NCI-H187 (cell line): ENCODE measurements around the gene RGS10.
"Not testable (repeated sequence)": the region's sequence is repeated elsewhere in the genome, so short reads cannot be mapped to it uniquely, and the experiment has no call there.

Experiments
- DNase-seq, 2 experiments: peaks; one replicate each; lab custom pipeline; 2025; lab: John Stamatoyannopoulos, UW

The RGS10 gene

GRCh38 chr10:119538632-119539358, 3.7 kb downstream of the RGS10 start:
- DNase-seq: no peak

- DNase-seq: no peak
These were observed 4.4 kb downstream of the RGS10 start for GRCh38 chr10:119537953-119538630.

- DNase-seq: no peak
These were observed 6.0 kb downstream of the RGS10 start for GRCh38 chr10:119536508-119537025.

DNA sequence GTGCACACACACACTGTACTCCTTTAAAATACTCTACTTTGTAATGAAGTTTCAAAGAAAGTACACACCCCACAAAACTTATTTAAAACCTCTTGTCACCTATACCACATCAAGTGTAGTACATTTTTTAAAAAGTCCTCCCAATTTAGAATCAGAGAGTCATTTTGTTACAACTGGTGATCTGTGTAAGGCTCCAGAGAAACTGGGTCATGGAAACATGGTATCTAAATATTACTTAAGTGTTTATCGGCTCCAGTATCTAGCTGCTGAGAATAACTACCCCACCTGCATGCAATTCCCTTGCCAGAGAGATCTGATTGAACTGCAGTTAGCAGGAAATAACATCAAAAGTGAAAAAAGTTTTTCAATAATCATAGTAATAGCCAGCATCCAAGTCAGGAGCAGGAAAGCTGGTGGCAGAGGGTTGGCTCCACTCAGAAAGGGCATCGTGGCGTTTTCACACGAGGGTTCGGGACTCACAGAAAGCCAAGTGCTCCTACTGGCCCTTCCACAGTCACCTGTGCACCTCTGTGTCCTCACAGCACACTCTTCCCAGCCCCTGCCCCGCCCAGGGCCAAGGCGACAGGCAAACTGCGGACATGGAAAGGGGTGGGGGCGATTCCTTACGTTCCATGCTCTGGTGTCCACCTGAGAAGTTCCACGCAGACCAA, 6.5 kb downstream of the RGS10 start:
- no peak for DNase-seq

GRCh38 chr10:119535305-119535704, 7.2 kb downstream of the RGS10 start:
- DNase-seq: no peak

GRCh38 chr10:119533473-119533872, 9.0 kb downstream of the RGS10 start:
- DNase-seq: no peak

- not testable (repeated sequence) for DNase-seq
These were observed 9.7 kb downstream of the RGS10 start for GRCh38 chr10:119532791-119533190.

DNA sequence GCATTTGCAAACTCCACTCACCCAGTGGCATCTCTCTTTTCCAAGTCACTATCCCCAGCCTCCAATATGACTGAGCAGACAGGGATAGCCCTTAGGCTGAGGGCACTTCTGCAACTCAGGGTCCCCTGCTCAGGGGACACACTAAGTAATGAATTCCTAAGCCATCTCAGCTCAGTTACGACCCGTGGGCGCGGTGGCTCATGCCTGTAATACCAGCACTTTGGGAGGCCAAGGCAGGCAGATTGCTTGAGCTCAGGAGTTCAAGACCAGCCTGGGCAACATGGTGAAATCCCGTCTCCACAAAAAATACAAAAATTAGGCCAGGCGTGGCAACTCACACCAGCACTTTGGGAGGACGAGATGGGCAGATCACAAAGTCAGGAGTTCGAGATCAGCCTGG, 10.3 kb downstream of the RGS10 start:
- not testable (repeated sequence) for DNase-seq

- DNase-seq: no peak
These were observed 11.5 kb downstream of the RGS10 start for GRCh38 chr10:119531067-119531466.

DNA sequence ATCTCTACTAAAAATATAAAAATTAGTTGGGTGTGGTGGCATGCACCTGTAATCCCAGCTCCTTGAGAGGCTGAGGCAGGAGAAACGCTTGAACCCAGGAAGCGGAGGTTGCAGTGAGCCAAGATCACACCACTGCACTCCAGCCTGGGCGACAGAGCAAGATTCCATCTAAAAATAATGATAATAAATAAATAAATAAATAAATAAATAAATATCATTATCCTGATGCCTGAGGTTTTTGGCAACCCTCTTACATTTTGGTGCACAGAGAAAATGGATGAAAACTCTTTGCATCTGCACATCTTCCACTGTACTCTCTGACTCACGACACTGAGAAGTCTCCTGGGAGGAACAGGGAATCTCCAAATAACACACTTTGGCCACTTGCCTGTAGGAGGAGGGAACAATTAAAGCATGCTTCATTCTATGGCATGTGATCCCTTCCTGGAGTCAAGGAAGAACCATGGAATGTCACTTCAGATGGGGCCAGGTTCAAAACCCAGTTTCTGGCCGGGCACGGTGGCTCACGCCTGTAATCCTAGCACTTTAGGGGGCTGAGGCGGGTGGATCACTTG, 13.8 kb downstream of the RGS10 start:
- not testable (repeated sequence) for DNase-seq

DNA sequence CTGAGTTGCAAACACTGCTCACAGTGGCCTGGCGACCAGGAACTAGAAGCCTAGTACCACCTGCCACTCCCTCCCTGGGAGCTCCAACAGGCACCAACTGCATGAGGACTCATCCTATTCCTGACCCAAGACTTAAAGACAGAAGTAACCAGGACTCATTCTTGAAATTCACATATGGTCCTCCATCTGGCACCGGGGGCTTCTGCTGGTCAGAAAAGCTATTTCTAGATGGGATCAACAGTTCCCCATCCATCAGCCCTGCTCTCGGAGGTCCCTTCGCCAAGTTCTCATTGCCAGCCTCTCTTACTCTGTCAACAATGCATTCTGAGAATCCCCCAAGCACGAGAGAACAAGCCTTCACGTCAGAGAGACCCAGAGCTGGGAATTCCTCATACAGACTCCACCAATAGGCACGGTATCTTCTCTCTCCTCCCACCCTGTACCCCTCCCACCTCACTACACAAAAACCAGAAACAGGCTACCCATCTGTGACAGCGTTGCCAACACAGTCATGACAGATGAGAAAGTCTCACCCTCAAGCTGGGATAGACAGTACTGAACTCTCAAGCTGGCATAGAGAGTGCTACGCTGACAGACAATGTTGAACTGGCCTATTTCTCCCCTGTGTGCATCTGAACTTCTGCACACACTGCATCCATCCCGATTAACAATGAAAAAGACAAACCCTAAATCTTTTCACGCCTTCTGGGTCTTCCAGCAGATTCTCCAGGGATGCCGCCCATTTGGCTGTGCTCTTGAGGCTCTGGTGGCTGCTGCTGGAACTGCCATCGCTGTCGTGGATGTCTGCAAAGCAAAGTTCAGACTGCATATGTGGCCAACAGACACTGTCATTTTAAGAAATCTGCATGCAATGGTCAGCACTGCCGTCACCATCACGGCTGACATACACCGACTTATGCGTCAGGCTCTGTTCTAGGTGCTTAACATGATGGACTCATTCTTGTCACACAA, 15.6 kb downstream of the RGS10 start:
- no peak for DNase-seq

DNA sequence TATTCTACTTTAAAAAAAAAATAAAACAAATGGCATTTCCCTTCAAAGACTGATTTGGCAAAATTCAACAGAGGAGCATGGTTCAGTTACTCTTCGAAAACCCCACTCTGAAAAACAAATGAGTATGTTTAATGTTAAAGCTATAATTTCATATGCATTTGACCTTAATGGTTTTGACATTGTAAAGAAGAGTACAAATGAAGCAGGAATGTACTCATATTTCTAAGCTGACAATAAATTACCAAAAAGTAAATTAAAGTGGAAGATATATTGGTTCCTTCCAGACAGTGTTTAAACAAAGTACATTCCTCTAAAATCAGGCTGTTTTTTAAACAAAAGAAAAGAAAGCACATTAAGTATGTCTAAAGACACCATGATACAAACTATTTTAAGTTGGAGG, 16.4 kb downstream of the RGS10 start:
- no peak for DNase-seq

DNA sequence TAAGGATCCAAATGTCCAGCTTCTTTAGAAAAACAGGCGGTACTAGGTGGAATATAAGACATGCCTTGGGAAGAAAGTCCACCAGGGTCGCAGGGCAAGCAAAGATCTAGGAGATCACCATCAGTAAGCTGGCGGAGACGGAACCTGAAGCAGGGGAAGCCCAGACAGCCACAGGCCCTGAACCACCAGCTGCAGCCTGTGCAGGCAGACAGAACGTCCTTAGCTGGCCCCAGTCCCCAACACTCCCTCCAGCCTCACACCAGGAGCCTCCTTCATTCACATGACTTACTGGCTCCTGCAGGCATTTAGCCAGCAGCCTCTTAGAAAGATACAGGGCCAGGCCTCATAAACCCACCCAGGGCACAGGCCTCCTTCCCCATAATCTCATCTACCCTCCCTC, 17.4 kb downstream of the RGS10 start:
- no peak for DNase-seq

- no peak for DNase-seq
These were observed 17.8 kb downstream of the RGS10 start for GRCh38 chr10:119524720-119525070.

DNA sequence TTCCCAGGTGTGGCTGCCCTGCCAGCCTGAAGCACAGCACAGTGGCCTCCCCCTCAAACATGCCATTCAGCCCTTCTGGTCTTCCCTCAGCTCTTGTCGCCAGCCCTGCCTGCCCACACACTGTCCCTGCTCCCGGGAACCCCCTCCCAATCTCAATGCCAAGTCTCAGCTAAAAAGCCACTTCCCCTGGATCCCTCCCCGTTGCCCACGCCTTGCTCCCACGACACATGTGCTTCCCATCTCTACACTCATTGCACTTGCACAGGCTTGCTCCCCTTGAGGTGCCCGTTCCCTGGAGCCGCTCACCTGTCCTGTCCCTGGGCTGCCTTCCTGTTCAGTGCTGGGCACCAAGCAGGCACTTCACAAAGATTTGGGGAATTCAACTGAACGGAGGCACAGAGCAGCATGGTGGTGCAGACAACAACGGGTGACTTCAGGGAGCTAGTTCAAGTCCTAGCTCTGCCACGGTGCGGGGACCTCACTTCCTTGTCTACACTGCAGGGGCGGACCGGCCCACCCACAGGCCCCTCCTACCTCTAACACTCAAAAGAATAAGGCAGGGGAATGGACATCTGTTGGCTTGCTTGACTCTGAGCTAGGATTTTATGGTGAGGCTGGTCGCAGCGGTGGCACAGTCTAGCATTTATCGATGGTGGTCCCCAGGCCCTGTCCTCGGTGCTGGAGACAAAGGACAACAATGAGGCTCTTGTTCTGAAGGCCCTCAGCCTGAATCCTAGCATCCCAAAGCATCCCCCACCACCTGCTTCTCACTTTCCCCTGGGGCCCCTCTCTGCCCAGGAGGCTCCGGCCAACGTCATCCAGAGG, 18.4 kb downstream of the RGS10 start:
- no peak for DNase-seq

DNA sequence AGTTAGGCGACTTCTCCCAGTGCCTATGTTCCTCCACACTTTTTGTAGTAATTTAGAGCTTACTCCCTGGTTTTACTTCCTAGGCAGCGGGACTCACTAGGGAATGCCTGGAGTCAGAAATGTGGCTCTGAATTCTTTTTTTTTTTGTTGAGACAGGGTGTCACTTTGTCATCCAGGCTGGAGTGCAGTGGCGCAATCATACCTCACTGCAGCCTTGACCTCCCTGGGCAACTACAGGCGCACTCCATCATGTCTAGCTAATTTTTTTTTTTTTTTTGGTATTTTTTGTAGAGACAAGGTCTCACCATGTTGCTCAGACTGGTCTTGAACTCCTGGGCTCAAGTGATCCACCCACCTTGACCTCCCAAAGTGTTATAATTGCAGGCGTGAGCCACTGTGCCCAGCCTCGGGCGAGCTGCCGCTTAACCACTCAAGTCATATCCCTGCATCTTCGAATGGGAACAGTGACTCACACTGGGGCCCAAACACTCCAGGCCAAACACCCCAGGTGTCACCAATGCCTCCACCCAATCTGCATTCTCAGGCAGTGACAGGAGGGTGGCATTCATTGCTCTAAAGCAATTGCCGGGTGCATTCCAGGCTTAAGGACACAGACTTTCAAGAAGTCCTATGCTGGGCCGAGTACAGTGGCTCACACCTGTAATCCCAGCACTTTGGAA, 19.6 kb downstream of the RGS10 start:
- no peak for DNase-seq

GRCh38 chr10:119521443-119522204, 20.9 kb downstream of the RGS10 start:
- DNase-seq: no peak

DNA sequence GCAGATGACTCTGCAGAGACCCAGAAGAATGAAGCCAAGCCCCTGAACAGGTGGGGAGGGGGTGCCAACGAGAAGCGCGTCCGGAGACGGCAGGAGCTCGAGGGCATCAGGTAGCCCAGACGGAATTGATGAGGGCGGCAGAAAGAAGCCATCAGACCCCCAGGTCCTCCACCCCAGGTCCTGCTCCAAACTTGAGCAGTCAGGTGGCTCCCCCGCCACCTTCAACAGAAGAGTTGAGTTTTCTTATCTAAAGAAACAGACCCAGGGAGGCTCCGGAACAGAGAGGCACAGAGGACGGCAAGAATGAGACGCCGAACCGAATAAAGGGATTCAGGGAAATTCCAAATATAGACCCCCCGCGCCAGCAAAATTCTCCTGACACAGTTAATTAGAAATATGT, 22.2 kb downstream of the RGS10 start:
- no peak for DNase-seq

DNA sequence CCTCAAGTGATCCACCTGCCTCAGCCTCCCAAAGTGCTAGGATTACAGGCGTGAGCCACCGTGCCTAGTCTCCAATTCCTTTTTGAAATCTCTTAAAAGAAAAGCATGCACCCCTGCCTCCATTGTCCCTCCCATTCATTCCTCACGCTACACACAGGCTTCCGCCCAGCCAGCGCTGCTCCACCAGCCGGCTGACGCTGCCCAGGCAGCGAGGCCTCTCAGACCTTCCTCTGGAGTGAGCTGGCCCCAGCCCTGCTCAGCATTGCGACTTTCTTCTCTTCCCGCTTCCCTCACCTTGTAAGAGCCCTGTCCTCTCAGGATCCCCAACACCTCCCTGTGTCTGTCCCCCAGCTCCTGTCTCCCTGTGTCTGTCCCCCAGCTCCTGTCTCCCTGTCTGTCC, 23.6 kb downstream of the RGS10 start:
- no peak for DNase-seq
